Measurements from ENCODE around the gene AUH. TPM values are rescaled to one million over a fixed set of nuclear protein-coding genes. Genes with fewer than 3 reads are reported as not detected.
A peak's percentile ranks its signal among the peaks of the same experiment; 100 is the strongest.

AUH gene
- total and polyA plus RNA-seq, 9 of the 15 experiments (the other 6 are each of a cell fraction or from before 2014, with no cell fraction given): 3.4 to 29.0 (median 10.1) TPM

GRCh38 chr9:91207397-91207728 is 154.4 kb downstream of the AUH start:
- Histone ChIP-seq H3K9me1 (ENCODE audit: control insufficient read depth, insufficient read depth, low read length) (no peaks in the 10 kb centered on the region), H3K9ac (ENCODE audit: insufficient read depth in 1 of 2, low read depth in 2 of 2, low read length in 2 of 2) (no peak overlapping the region), H3K27me3 (ENCODE audit: control insufficient read depth in 2 of 2, insufficient read depth in 2 of 2, low read length in 2 of 2) (no peaks in the 10 kb centered on the region), H3K4me1 (replicated peaks in 1 of 2; ENCODE audit: control insufficient read depth in 2 of 2, insufficient read depth in 2 of 2, low read length in 2 of 2) (peaks cover 0 to 7% of the 10 kb centered on the region in 2 experiments; a peak in 2 of 5 replicates), H3K4me3 (no peak overlapping the region), H3K4me2 (ENCODE audit: insufficient read depth, low read length) (peak overlapping the region; percentile 14; the same call in 1 of the 2 replicates), H2AFZ (ENCODE audit: low read depth, low read length) (peak overlapping the region; percentile 23), H3K79me2 (ENCODE audit: control insufficient read depth, insufficient read depth, low read length) (no peaks in the 10 kb centered on the region), H3K36me3 (ENCODE audit: control insufficient read depth, insufficient read depth, low read length) (no peaks in the 10 kb centered on the region), H3K27ac (ENCODE audit: extremely low read depth, low read depth, low read length) (peak overlapping the region; percentile 31; the same call in 1 of the 3 replicates), H4K20me1 (replicated peaks; ENCODE audit: control insufficient read depth, insufficient read depth, low read length) (no peaks in the 10 kb centered on the region), H3K9me3 (replicated peaks; ENCODE audit: control insufficient read depth, insufficient read depth, low read depth, low read length) (no peaks in the 10 kb centered on the region)
- no TSS peak for BruUV-seq (replicated peaks)
- ATAC-seq (no peak; the same call in 2 of the 3 replicates), FAIRE-seq (no peak), DNase-seq (ENCODE audit: extremely low read depth in 1 of 4, low spot score in 3 of 4) (no peak)
- in situ Hi-C loops (cut with MboI) (no loop called here), intact Hi-C loops (cut with micrococcal nuclease) (no loop called here)
- CTCF ChIA-PET (ENCODE audit: low intra/inter-chr PET ratio): no interaction called here
- 59% methylated on average over 9 of the region's 9 CpGs for WGBS (ENCODE audit: insufficient coverage, low coverage, missing lambda C conversion rate)
- POLR2A ChIA-PET: no interaction called here
- TF ChIP-seq PHF20 (IDR thresholded peaks at IDR 0.05; ENCODE audit: partially characterized antibody) (no peak), DACH1 (IDR thresholded peaks at IDR 0.05; ENCODE audit: partially characterized antibody) (no peak), E2F8 (IDR thresholded peaks at IDR 0.05; ENCODE audit: low read depth, partially characterized antibody) (no peak), SOX6 (IDR thresholded peaks at IDR 0.05) (no peak), CREB1 (IDR thresholded peaks at IDR 0.05) (no peak), CREB1 (CRISPR knock-in tag; IDR thresholded peaks at IDR 0.05) (no peak), CREB3L1 (IDR thresholded peaks at IDR 0.05; ENCODE audit: borderline replicate concordance, low read depth) (no peak), RNF2 (IDR thresholded peaks at IDR 0.05) (no peak), MXD1 (CRISPR knock-in tag; IDR thresholded peaks at IDR 0.05; ENCODE audit: borderline replicate concordance, poor library complexity, severe bottlenecking) (no peak), SMARCA5 (IDR thresholded peaks at IDR 0.05) (no peak), ATF1 (CRISPR knock-in tag; IDR thresholded peaks at IDR 0.05) (no peak), ATF1 (tag; IDR thresholded peaks at IDR 0.05) (no peak), SUPT5H (IDR thresholded peaks at IDR 0.05) (no peak), RERE (CRISPR knock-in tag; IDR thresholded peaks at IDR 0.05; ENCODE audit: borderline replicate concordance) (no peak)

Data from K562 (cell line).